Stimulated activated CD4-positive, alpha-beta T cell treated with anti-CD3 and anti-CD28 coated beads, TNF-alpha, amount 100 ng/mL, for 4 hours (primary cell): Measurements from ENCODE around the gene ZNF512B.
"Not testable (repeated sequence)": the region's sequence is repeated elsewhere in the genome, so short reads cannot be mapped to it uniquely, and the experiment has no call there.

Experiments
- DNase-seq, 3 experiments: peaks; one replicate each; pipeline ENCODE4 v3.0.0-alpha.2; 2020; ENCODE audit warnings: low read depth in 3 of 3

The ZNF512B gene

DNA sequence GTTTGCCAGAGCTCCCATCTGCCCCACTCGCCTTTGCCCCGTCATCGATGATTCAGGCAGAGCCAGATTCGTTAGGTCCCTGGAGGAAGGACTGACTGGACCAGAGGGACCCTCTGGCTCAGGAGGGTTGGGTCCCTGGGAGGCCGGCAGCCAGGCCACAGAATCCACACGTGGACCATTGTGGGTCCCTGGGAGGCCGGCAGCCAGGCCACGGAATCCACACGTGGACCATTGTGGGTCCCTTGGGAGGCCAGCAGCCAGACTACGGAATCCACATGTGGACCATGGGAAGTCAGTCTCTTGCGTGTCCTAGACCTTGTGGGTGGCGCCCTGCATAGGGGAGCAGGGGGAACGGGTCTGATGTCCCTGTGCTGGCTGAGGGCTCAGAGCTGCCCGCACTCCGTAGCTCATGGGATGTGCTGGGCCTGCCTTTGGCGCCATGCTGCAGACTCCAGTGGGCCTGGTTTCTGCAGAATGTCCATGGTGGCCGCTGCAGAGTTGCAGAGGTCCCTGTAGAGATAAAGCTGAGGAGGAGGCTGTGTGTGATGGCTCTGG, 37.0 kb downstream of the ZNF512B start:
- DNase-seq, result no peak

DNA sequence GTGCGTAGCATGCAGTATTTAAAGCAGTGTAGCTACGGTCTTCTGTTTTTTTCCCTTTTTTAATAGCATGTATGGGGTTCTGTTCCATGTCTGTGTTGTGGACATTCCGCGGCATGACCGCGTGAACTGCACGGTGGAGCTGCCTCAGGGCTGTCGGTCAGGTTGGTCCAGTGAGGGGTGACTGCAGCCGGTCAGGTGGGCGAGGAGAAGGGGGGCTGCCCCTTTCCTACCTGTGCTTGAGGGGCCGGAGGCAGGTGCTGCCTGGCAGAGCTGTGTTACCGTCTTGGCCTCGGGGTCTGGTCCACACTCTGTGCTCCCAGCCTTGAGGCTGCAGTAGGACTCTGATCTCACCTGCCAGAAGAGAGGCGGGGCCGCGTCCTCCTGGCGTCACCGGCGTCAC, 38.0 kb downstream of the ZNF512B start:
- no peak for DNase-seq

DNA sequence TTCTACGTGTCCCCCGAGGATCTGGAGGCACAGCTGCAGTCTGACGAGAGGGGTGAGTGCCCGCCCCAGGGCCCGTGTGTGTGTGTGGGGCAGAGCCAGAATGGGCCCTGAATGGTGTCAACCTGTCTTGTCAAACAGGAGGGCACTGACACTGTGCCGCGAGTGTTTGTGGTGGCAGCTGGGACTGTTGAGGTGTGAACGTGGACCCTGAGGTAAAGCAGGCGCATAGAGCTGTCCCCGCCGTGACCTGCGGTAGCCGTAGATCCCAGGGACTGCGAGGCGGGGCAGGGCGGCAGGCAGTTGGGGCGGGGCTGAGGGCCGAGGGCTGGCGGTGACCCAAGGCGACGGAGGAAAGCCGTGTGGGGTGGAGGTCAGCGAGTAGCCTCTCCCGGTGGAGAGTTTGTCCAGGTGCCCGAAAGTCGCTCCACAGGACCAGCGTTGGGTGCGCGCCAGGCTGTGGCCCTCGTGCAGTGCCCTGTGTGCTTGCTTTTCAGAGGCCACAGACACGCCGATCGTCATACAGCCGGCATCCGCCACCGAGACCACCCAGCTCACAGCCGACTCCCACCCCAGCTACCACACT, 38.7 kb downstream of the ZNF512B start:
- no peak for DNase-seq

DNA sequence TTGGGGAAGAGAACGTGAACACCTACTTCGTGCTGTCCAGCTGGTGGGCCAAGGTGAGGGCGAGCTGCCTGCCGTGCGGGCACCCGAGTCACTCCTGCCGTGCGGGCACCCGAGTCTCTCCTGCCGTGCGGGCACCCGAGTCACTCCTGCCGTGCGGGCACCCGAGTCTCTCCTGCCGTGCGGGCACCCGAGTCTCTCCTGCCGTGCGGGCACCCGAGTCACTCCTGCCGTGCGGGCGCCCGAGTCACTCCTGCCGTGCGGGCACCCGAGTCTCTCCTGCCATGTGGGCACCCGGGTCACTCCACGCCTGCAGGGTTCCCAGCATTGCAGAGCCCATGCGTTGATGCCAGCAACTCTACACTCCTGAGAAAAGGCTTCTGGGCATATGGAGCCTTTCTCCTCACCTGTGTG, 40.3 kb downstream of the ZNF512B start:
- DNase-seq, result not testable (repeated sequence)

DNA sequence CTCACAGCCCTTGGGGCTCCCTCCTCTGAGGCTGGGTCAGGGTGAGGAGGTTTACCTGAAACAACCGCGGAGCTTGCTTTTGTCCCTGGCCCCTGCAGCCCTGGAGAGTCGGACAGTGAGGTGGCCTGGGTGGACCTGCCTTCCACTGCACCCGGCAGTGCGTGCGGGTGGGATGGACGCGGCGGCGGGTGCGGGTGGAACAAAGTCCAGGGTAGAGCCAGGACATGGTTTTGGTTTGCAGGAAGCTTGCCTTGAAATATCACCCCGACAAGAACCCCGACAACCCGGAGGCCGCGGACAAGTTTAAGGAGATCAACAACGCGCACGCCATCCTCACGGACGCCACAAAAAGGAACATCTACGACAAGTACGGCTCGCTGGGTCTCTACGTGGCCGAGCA, 40.7 kb downstream of the ZNF512B start:
- DNase-seq, result no peak

DNA sequence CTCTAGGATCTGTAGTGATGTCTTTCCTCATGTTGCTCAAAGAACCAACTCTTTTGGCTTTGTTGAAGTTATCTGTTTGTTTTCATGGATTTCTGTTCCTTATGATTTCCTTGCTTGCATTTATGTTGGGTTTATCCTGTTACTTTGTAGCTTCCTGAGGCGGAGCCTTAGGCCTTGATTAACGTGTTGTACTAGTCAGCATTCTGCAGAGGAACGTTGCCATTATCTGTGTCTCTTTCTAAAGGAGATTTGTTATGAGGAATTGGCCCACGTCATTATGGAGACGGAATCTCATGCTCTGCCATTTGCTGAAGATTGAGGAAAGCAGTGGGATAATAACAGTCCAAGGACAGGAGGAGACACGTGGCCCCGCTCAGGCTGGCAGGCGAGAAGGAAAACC, 43.4 kb downstream of the ZNF512B start:
- DNase-seq, result no peak

DNA sequence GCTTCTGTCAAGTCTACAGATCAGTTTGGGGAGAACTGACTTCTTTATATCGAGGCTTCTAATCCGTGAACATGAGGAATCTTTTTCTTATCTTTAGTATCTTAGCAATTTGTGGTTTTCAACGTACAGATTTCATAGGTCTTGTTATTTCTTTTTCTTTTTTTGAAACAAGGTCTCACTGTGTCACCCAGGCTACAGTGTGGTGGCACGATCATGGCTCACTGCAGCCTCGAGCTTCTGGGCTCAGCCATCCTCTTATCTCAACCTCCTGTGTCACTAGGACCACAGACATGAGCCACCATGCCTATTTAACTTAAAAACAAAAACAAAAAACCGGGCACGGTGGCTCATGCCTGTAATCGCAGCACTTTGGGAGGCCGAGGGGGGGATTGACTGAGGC, 45.5 kb downstream of the ZNF512B start:
- DNase-seq, result no peak

DNA sequence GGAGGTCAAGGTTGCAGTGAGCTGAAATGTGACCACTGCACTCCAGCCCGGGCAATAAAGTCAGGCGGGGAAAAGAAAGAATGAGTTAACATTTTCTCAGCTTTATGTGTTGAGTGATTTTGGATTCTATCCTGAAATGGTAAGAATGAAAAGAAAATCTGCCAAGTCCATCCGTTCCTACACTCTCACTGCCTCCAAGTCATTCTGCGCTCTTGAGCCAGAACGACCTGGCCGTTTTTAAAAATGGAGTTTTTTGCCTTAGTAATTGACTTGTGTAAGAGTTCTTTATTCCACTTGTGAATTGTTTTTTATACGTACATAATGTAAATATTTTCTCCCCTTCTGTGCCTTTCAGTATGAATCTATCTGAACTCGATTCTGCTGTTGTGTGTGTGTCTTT, 46.1 kb downstream of the ZNF512B start:
- no peak for DNase-seq

DNA sequence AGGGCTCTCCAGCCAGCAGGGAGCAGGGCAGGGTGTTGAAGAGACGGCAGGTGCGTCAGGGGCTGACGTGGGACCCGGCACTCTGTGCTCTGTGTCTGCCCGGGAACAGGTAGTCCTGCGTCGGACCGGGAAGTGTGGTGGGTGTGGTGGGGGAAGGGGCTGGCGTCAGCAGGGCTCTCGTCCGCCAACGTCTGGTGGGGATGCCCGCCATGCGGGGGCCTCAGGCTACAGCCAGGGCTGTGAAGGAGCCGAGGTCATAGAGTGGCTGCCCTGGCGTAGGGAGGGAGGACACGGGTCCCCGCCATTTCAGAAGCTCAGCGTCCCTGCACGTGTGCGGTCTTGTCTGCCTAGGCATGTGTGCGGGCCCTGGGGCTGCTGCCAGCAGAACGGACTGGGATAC, 49.5 kb downstream of the ZNF512B start:
- DNase-seq, result no peak

DNA sequence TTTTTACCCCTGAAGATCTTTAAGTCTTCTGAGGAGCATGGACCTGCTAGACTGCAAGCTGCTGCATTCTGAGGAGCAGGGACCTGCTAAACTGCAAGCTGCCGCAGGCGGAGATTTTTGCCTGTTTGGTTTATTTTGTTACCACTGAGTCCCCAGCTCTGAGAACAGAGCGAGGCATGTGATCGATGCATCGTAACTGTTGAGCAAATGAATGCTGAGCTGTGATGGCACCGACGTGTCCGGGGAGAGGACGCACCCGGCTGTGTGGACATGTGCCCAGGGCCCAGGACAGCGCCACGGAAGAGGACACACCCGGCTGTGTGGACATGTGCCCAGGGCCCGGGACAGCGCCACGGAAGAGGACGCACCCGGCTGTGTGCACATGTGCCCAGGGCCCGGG, 50.6 kb downstream of the ZNF512B start:
- no peak for DNase-seq

DNA sequence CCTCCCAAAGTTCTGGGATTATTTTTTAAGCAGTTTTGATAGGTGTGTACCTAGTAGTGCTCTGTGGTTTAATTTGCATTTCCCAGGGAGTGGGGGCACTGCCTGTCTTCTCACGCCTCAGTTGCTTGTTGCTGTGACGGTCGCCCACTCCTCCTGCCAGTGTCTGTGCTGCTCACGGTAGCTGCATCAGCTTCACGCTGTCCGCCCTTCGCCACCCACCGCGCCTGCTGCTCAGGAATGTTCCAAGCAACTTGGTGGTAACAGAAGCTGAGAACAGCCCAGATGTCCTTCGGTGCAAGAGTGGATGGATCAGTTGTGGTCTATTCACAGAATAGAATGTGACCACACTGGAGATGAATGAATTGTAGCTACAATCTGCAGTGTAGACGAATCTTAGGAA, 51.9 kb downstream of the ZNF512B start:
- DNase-seq, result no peak

DNA sequence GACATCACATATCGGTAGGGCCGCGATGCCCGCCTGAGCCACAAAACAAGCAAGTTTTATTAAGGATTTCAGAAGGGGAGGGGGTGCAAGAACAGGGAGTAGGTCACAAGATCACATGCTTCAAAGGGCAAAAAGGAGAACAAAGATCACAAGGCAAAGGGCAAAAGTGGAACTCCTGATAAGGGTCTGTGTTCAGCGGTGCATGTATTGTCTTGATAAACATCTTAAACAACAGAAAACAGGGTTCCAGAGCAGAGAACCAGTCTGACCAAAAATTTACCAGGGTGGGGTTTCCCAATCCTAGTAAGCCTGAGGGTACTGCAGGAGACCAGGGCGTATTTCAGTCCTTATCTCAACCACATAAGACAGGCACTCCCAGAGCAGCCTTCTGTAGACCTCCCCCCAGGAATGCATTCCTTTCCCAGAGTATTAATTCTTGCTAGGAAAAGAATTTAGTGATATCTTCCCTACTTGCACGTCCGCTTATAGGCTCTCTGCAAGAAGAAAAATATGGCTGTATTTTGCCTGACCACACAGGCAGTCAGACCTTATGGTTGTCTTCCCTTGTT, 53.3 kb downstream of the ZNF512B start:
- not testable (repeated sequence) for DNase-seq

DNA sequence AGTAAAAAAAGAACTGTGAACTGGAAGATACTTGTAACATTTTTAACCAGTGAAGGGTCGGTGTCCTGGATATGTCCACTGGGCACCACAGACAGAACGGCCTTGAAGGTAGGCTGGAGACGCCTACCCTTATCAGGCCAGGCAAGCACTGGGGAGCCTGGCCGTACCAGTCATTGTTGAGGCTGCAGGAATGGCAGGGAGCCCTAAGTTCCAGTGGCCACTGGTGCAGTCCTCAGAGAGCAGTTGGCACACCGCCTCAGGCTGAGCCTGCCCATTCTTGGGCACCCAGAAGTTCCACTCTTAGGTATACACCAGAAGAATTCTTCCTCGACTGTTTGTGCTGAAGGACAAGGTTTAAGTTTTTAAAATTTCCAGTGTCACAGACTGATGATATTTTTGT, 54.3 kb downstream of the ZNF512B start:
- no peak for DNase-seq

DNA sequence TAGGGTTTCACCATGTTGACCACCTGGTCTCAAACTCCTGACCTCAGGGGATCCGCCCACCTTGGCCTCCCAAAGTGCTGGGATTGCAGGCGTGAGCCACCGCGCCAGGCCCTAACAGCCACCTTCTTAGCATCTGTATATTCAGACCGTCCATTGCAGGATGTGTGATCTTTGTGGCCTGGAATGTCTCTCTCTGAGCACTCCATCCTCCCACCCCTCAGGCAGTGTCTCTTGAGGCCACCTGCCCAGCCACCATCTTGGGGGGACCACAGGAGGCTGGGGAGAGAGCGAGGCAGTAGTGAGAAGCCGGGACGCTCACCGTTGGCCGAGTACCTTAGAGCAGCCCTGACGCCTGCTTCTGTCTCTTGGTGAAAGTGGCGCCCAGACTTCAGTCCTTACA, 56.0 kb downstream of the ZNF512B start:
- DNase-seq, result no peak

DNA sequence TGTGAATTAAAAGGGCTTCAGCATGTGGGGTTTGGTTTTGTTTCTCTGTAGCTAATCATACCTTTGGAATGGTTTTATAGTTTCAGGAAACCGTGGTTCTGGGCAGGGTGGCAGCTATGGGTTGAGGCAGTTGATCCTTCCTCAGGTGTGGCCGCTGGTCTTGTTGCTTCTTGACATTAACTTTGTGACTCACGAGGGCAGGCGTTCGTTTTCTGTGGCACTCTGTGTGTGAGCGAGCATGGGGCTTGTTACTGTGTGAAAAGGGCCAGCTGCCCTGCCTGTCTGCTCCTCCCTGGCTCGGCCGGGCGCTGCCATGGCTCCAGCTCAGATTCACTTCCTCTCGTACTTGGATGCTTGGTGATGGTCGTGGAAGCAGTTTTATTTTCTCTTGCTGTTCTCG, 58.6 kb downstream of the ZNF512B start:
- no peak for DNase-seq

DNA sequence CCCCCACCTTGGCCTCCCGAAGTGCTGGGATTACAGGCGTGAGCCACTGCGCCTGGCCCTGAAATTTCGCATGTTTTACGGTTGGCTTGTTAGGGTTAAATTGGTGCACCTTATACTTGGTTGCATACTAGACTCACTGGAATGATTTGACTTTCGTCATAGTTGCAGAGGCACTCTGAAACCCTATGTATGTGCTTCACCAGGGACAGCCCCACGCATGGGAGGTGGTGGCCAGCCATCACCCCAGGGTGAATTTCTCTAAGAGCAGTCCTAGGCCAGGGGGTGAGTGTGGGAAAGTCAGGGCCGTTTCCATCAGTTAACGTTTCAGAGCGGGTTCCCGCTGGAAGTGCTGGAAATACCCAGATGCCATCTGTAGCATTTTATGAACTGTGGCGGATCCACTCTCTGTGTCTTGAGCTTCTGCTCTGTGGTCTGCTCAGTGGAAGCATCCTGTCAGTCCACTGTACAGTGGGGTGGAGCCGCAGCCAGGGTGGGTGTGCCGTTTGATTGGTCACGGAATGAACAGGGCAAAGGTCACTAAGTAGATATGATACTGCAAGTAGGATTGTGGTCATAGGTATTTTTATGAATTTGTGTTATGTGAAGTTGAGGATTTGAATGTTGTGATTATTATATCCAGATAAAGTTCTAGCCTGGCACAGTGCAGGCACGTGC, 61.6 kb downstream of the ZNF512B start:
- no peak for DNase-seq
